A673 (cell line): ENCODE measurements around the gene NECAP2. TPM values are rescaled to one million over a fixed set of nuclear protein-coding genes. Genes with fewer than 3 reads are reported as not detected.
A peak's percentile ranks its signal among the peaks of the same experiment; 100 is the strongest.

ENCODE experiments used
- Bru-seq: library from RNA; stranded (reverse); fragments of 400-500 nt; gene quantifications from one replicate; lab custom pipeline; 2021; lab: Mats Ljungman, UMichigan
- BruChase-seq, 2 experiments: library from RNA; stranded (reverse); fragments of 400-500 nt; gene quantifications; one replicate each; lab custom pipeline; 2021; lab: Mats Ljungman, UMichigan
- BruUV-seq: library from RNA; stranded (reverse); fragments of 400-500 nt; replicated peaks from 2 replicates; lab custom pipeline; 2021; lab: Mats Ljungman, UMichigan
- CTCF ChIA-PET: fragments of 300-600 bp; sonication (Branson Sonifier 250); formaldehyde crosslinking; loops from one replicate; lab custom pipeline; 2022; ENCODE audit warnings: antibody characterized with exemption; lab: Charles Lee
- POLR2A ChIA-PET: fragments of 300-600 bp; sonication (Branson Sonifier 250); formaldehyde crosslinking; loops from one replicate; lab custom pipeline; 2022; ENCODE audit warnings: antibody characterized with exemption; ENCODE audit not compliant: low non-redundant PET; lab: Charles Lee
- DNase-seq: peaks from one replicate; pipeline ENCODE4 v3.0.0-alpha.2; 2015; ENCODE audit warnings: low spot score
- H3K27ac ChIP-seq: fragments of 200-600 bp; sonication (generic); 2 replicates; pipeline ENCODE4 v1.5.1; 2016; ENCODE audit warnings: mixed run types, low read depth, mild to moderate bottlenecking, mixed read lengths, antibody characterized with exemption, low read length; ENCODE audit not compliant: poor library complexity, severe bottlenecking
- H3K27me3 ChIP-seq: fragments of 200-600 bp; sonication (generic); replicated peaks from 2 replicates; pipeline ENCODE4 v1.6.1; 2017; ENCODE audit warnings: mixed run types, low read depth, mild to moderate bottlenecking, mixed read lengths, antibody characterized with exemption, low read length; ENCODE audit not compliant: insufficient read depth, poor library complexity
- H3K36me3 ChIP-seq: fragments of 200-600 bp; sonication (generic); 2 replicates; pipeline ENCODE4 v1.6.1; 2016; ENCODE audit warnings: mixed run types, mild to moderate bottlenecking, mixed read lengths, antibody characterized with exemption, low read length; ENCODE audit not compliant: insufficient read depth, poor library complexity, severe bottlenecking
- H3K4me1 ChIP-seq: fragments of 200-600 bp; sonication (generic); 2 replicates; pipeline ENCODE4 v1.6.1; 2017; ENCODE audit warnings: mixed run types, mild to moderate bottlenecking, mixed read lengths, antibody characterized with exemption, low read length; ENCODE audit not compliant: insufficient read depth, poor library complexity, severe bottlenecking
- H3K4me3 ChIP-seq: fragments of 200-600 bp; sonication (generic); 2 replicates; pipeline ENCODE4 v1.5.1; 2016; ENCODE audit warnings: low read depth, mixed run types, mild to moderate bottlenecking, mixed read lengths, low read length; ENCODE audit not compliant: poor library complexity, severe bottlenecking
- H3K9me3 ChIP-seq: fragments of 200-600 bp; sonication (generic); 2 replicates; pipeline ENCODE4 v1.6.1; 2016; ENCODE audit warnings: mixed run types, low read depth, mild to moderate bottlenecking, mixed read lengths, antibody characterized with exemption, low read length; ENCODE audit not compliant: poor library complexity, severe bottlenecking
- CTCF ChIP-seq: fragments of 300-800, 200-600 bp; sonication (generic); conservative IDR thresholded peaks from 2 replicates; pipeline ENCODE4 v1.5.1; 2017; ENCODE audit warnings: low read depth, mild to moderate bottlenecking, antibody characterized with exemption, low read length, moderate library complexity, mixed read lengths
- EZH2 ChIP-seq: fragments of 200-600 bp; sonication (generic); IDR thresholded peaks from 2 replicates; pipeline ENCODE4 v1.6.1; 2017; ENCODE audit warnings: borderline replicate concordance, low read depth, mild to moderate bottlenecking, mixed read lengths, antibody characterized with exemption, low read length; ENCODE audit not compliant: poor library complexity, severe bottlenecking
- intact Hi-C: fragments of 100-400 bp; cut with micrococcal nuclease; formaldehyde crosslinking; loops from one replicate; pipeline ENCODE4 v1.10.0; 2022; ENCODE audit not compliant: unreplicated experiment
- long read RNA-seq: library from polyadenylated mRNA; stranded (forward); transcript quantifications from one replicate; pipeline ENCODE4 v2.0.0, GENCODE V29; 2022
- total RNA-seq: library from RNA; stranded (reverse); gene quantifications from 2 replicates; pipeline ENCODE4 v1.2.3, GENCODE V29; 2021

NECAP2 gene
- total RNA-seq: 47.3 and 47.6 TPM in 2 replicates
- percentile 65 among the genes with signal in this experiment for Bru-seq, nascent RNA
- percentile 69 among the genes with signal in this experiment for BruChase-seq, experiment 1, labeled RNA remaining after a 2-hour chase
- BruChase-seq, experiment 2, labeled RNA remaining after a 6-hour chase: percentile 72 among the genes with signal in this experiment
- long read RNA-seq, transcript NECAP2-201 (8 exons, 2,070 nt): major isoform, 150 of 186 reads
- long read RNA-seq, transcript NECAP2-202 (7 exons, 1,929 nt): minor isoform, 6 of 186 reads
- long read RNA-seq, partial matches to known transcripts: 2 of 186 reads
- long read RNA-seq, other reads (novel, unspliced or antisense): 23 of 186 reads

GRCh38 chr1:16440470-16441281, at the start of gene NECAP2:
Gene NECAP2 (plus strand): TSS chr1:16440724. CDS start chr1:16440762, 38 bp downstream.
- peak; percentile 96 for TF ChIP-seq CTCF
- TF ChIP-seq EZH2: no peak
- CTCF ChIA-PET: interaction anchor here (0.6 to 1.1 kb wide), 3 partner anchors 184 to 679 kb away, joined by 3 to 5 read pairs (median 4); no protein-coding TSS in a partner anchor
- peaks cover 8% of the 10 kb centered on the region for H3K4me1 ChIP-seq
- BruUV-seq: no TSS peak
- DNase-seq: peak; percentile 96
- intact Hi-C loops: no loop called here
- H3K4me3 ChIP-seq: peak within 1 kb of the TSS; percentile 93
- peak within 1 kb of the TSS; percentile 80 for H3K27ac ChIP-seq
- no peaks in the 10 kb centered on the region for H3K27me3 ChIP-seq
- POLR2A ChIA-PET: no interaction called here
- H3K36me3 ChIP-seq: peaks cover 12% of the 10 kb centered on the region
- H3K9me3 ChIP-seq: no peaks in the 10 kb centered on the region

GRCh38 chr1:16391411-16391810, 49.1 kb upstream of the NECAP2 start:
- Histone ChIP-seq H3K27me3 (no peaks in the 10 kb centered on the region), H3K9me3 (no peaks in the 10 kb centered on the region), H3K36me3 (peaks cover 21% of the 10 kb centered on the region), H3K4me1 (no peaks in the 10 kb centered on the region), H3K27ac (peak overlapping the region; percentile 29), H3K4me3 (no peak overlapping the region)
- intact Hi-C loops: no loop called here
- TF ChIP-seq CTCF (no peak), EZH2 (no peak)
- BruUV-seq: no TSS peak
- POLR2A ChIA-PET: no interaction called here
- CTCF ChIA-PET: no interaction called here
- DNase-seq: no peak

- no peak for DNase-seq
- intact Hi-C loops: no loop called here
- H3K4me1 ChIP-seq: no peaks in the 10 kb centered on the region
- peak overlapping the region; percentile 23 for H3K27ac ChIP-seq
- TF ChIP-seq CTCF (no peak), EZH2 (no peak)
- POLR2A ChIA-PET: interaction anchor here (0.6 kb wide), 1 partner anchor 10 kb away, joined by 3 read pairs; no protein-coding TSS in a partner anchor
- no peak overlapping the region for H3K4me3 ChIP-seq
- no TSS peak for BruUV-seq
- peaks cover 28% of the 10 kb centered on the region for H3K36me3 ChIP-seq
- no peaks in the 10 kb centered on the region for H3K9me3 ChIP-seq
- no peaks in the 10 kb centered on the region for H3K27me3 ChIP-seq
- CTCF ChIA-PET: no interaction called here
These were observed 47.6 kb upstream of the NECAP2 start for GRCh38 chr1:16392740-16393569.
